Peyer's patch (tissue), 4 donors: Measurements from ENCODE around the gene TMEM123.

Source experiments
- CTCF ChIP-seq, 6 experiments: fragments of 450-650 bp in 4 of 6; fragments of 200-600 bp in 2 of 6; sonication (generic) in 1 of 6; IDR thresholded peaks; one replicate each; pipeline ENCODE4 v1.5.1; 2017 to 2019; ENCODE audit warnings: antibody characterized with exemption in 6 of 6, mild to moderate bottlenecking in 3 of 6, moderate library complexity in 1 of 6
- POLR2A ChIP-seq, 2 donors: fragments of 450-650 bp; IDR thresholded peaks; one replicate each; pipeline ENCODE4 v1.5.1; 2017; ENCODE audit warnings: antibody characterized with exemption in 2 of 2, mild to moderate bottlenecking in 2 of 2, moderate library complexity in 2 of 2

GRCh38 chr11:102489186-102490145 lies 36.9 kb upstream of the TMEM123 start:
- TF ChIP-seq CTCF (IDR thresholded peaks at IDR 0.05), result no peak
- TF ChIP-seq POLR2A (IDR thresholded peaks at IDR 0.05), result no peak
